Measurements from ENCODE around the gene STAC2.
A peak's percentile ranks its signal among the peaks of the same experiment; 100 is the strongest.

The STAC2 gene

GRCh38 chr17:39166437-39167335 lies 59.1 kb downstream of the STAC2 start:
- Histone ChIP-seq H2BK15ac (ENCODE audit: low read length) (no peak overlapping the region), H3K9ac (ENCODE audit: low read depth, low read length, poor library complexity) (no peak overlapping the region), H3K4me1 (ENCODE audit: control insufficient read depth in 2 of 2, insufficient read depth in 1 of 2, low read depth in 1 of 2, low read length in 2 of 2) (no peaks in the 10 kb centered on the region), H2AK5ac (ENCODE audit: low read depth, low read length) (no peak overlapping the region), H3K27ac (replicated peaks; ENCODE audit: low read length) (no peak overlapping the region), H4K91ac (ENCODE audit: low read depth, low read length, poor library complexity) (no peak overlapping the region), H3K23ac (ENCODE audit: low read depth, low read length, poor library complexity) (no peak overlapping the region), H3K36me3 (replicated peaks in 1 of 2; ENCODE audit: control insufficient read depth in 2 of 2, insufficient read depth in 2 of 2, low read length in 2 of 2) (no peaks in the 10 kb centered on the region), H2AFZ (ENCODE audit: low read length) (peak overlapping the region; percentile 10), H2BK120ac (ENCODE audit: low read depth, low read length) (no peak overlapping the region), H3K4me3 (ENCODE audit: low read length in 2 of 2) (no peak overlapping the region), H2BK5ac (ENCODE audit: low read length) (no peak overlapping the region), H3K4me2 (ENCODE audit: insufficient read depth, low read length, poor library complexity, severe bottlenecking) (no peak overlapping the region), H3K79me1 (ENCODE audit: low read depth, low read length) (no peaks in the 10 kb centered on the region), H3K14ac (ENCODE audit: low read length) (no peak overlapping the region), H3K18ac (ENCODE audit: low read length) (no peak overlapping the region), H4K8ac (ENCODE audit: low read depth, low read length) (no peak overlapping the region), H2BK12ac (ENCODE audit: low read length) (no peak overlapping the region), H3K27me3 (ENCODE audit: control insufficient read depth in 3 of 3, insufficient read depth in 3 of 3, low read depth in 1 of 3, low read length in 3 of 3) (peaks cover 6 to 31% (median 28%) of the 10 kb centered on the region in 3 experiments), H3K9me3 (replicated peaks in 1 of 2; ENCODE audit: control insufficient read depth in 2 of 2, insufficient read depth in 1 of 2, low read depth in 1 of 2, low read length in 2 of 2) (peaks cover 0 to 3% of the 10 kb centered on the region in 2 donors), H3K4ac (ENCODE audit: low read length) (no peak overlapping the region)
- DNase-seq (ENCODE audit: low spot score): no peak
- WGBS, 2 donors (ENCODE audit: extremely low coverage in 2 of 2, insufficient read length in 2 of 2, insufficient replicate concordance in 1 of 2): no CpG with 5 or more reads among the region's 7 CpGs

GRCh38 chr17:39165841-39166349 lies 59.9 kb downstream of the STAC2 start, which contains the start of gene ARL5C:
Gene ARL5C, minus strand, starts transcription at chr17:39166161. Its CDS starts 401 bp downstream, at chr17:39165760.
- Histone ChIP-seq H3K79me1 (ENCODE audit: low read depth, low read length) (no peaks in the 10 kb centered on the region), H3K4ac (ENCODE audit: low read length) (no peak within 1 kb of the TSS), H3K36me3 (replicated peaks in 1 of 2; ENCODE audit: control insufficient read depth in 2 of 2, insufficient read depth in 2 of 2, low read length in 2 of 2) (no peaks in the 10 kb centered on the region), H2BK12ac (ENCODE audit: low read length) (peak within 1 kb of the TSS; percentile 86), H3K27me3 (ENCODE audit: control insufficient read depth in 3 of 3, insufficient read depth in 3 of 3, low read depth in 1 of 3, low read length in 3 of 3) (peaks cover 6 to 31% (median 28%) of the 10 kb centered on the region in 3 experiments), H3K4me2 (ENCODE audit: insufficient read depth, low read length, poor library complexity, severe bottlenecking) (peak within 1 kb of the TSS; percentile 92), H2BK5ac (ENCODE audit: low read length) (peak within 1 kb of the TSS; percentile 35), H2BK120ac (ENCODE audit: low read depth, low read length) (no peak within 1 kb of the TSS), H3K4me1 (ENCODE audit: control insufficient read depth in 2 of 2, insufficient read depth in 1 of 2, low read depth in 1 of 2, low read length in 2 of 2) (no peaks in the 10 kb centered on the region), H4K91ac (ENCODE audit: low read depth, low read length, poor library complexity) (no peak within 1 kb of the TSS), H4K8ac (ENCODE audit: low read depth, low read length) (peak within 1 kb of the TSS; percentile 84), H2AFZ (ENCODE audit: low read length) (peak within 1 kb of the TSS; percentile 92), H3K9ac (ENCODE audit: low read depth, low read length, poor library complexity) (peak within 1 kb of the TSS; percentile 82), H3K14ac (ENCODE audit: low read length) (no peak within 1 kb of the TSS), H3K27ac (replicated peaks; ENCODE audit: low read length) (no peak within 1 kb of the TSS), H3K18ac (ENCODE audit: low read length) (peak within 1 kb of the TSS; percentile 99), H2AK5ac (ENCODE audit: low read depth, low read length) (no peak within 1 kb of the TSS), H3K23ac (ENCODE audit: low read depth, low read length, poor library complexity) (peak within 1 kb of the TSS; percentile 20), H3K4me3 (ENCODE audit: low read length in 2 of 2) (peak within 1 kb of the TSS; percentile 48 to 95), H3K9me3 (replicated peaks in 1 of 2; ENCODE audit: control insufficient read depth in 2 of 2, insufficient read depth in 1 of 2, low read depth in 1 of 2, low read length in 2 of 2) (peaks cover 0 to 4% of the 10 kb centered on the region in 2 donors), H2BK15ac (ENCODE audit: low read length) (peak within 1 kb of the TSS; percentile 75)
- no peak for DNase-seq (ENCODE audit: low spot score)
- WGBS, 2 donors (ENCODE audit: extremely low coverage in 2 of 2, insufficient read length in 2 of 2, insufficient replicate concordance in 1 of 2): no CpG with 5 or more reads among the region's 17 CpGs

- H3K4me2 ChIP-seq (ENCODE audit: insufficient read depth, low read length, poor library complexity, severe bottlenecking): peak overlapping the region; percentile 92
- no peaks in the 10 kb centered on the region for H3K79me1 ChIP-seq (ENCODE audit: low read depth, low read length)
- peak overlapping the region; percentile 84 for H4K8ac ChIP-seq (ENCODE audit: low read depth, low read length)
- H4K91ac ChIP-seq (ENCODE audit: low read depth, low read length, poor library complexity): no peak overlapping the region
- peaks cover 6 to 31% (median 28%) of the 10 kb centered on the region in 3 experiments for H3K27me3 ChIP-seq (ENCODE audit: control insufficient read depth in 3 of 3, insufficient read depth in 3 of 3, low read depth in 1 of 3, low read length in 3 of 3)
- H3K4ac ChIP-seq (ENCODE audit: low read length): no peak overlapping the region
- no peaks in the 10 kb centered on the region for H3K36me3 ChIP-seq (replicated peaks in 1 of 2; ENCODE audit: control insufficient read depth in 2 of 2, insufficient read depth in 2 of 2, low read length in 2 of 2)
- H2AFZ ChIP-seq (ENCODE audit: low read length): peak overlapping the region; percentile 92
- no peak overlapping the region for H3K14ac ChIP-seq (ENCODE audit: low read length)
- H3K4me1 ChIP-seq (ENCODE audit: control insufficient read depth in 2 of 2, insufficient read depth in 1 of 2, low read depth in 1 of 2, low read length in 2 of 2): no peaks in the 10 kb centered on the region
- H3K4me3 ChIP-seq (ENCODE audit: low read length in 2 of 2): peak overlapping the region; percentile 48 to 95
- H2BK15ac ChIP-seq (ENCODE audit: low read length): peak overlapping the region; percentile 75
- WGBS, 2 donors (ENCODE audit: extremely low coverage in 2 of 2, insufficient read length in 2 of 2, insufficient replicate concordance in 1 of 2): no CpG with 5 or more reads among the region's 51 CpGs
- no peak overlapping the region for H3K27ac ChIP-seq (replicated peaks; ENCODE audit: low read length)
- peak overlapping the region; percentile 82 for H3K9ac ChIP-seq (ENCODE audit: low read depth, low read length, poor library complexity)
- no peak overlapping the region for H2AK5ac ChIP-seq (ENCODE audit: low read depth, low read length)
- H2BK5ac ChIP-seq (ENCODE audit: low read length): peak overlapping the region; percentile 35
- peak overlapping the region; percentile 86 for H2BK12ac ChIP-seq (ENCODE audit: low read length)
- DNase-seq (ENCODE audit: low spot score): peak; percentile 30
- peaks cover 0 to 4% of the 10 kb centered on the region in 2 donors for H3K9me3 ChIP-seq (replicated peaks in 1 of 2; ENCODE audit: control insufficient read depth in 2 of 2, insufficient read depth in 1 of 2, low read depth in 1 of 2, low read length in 2 of 2)
- H3K18ac ChIP-seq (ENCODE audit: low read length): peak overlapping the region; percentile 99
- H3K23ac ChIP-seq (ENCODE audit: low read depth, low read length, poor library complexity): peak overlapping the region; percentile 20
- no peak overlapping the region for H2BK120ac ChIP-seq (ENCODE audit: low read depth, low read length)
Measured at GRCh38 chr17:39165178-39165840, 60.4 kb downstream of the STAC2 start.

All from neuronal stem cell (in vitro differentiated cells).